Esophagus muscularis mucosa (tissue), 3 donors: ENCODE data around the gene DGKD.

Experiments used
- POLR2A ChIP-seq: fragments of 450-650 bp; IDR thresholded peaks from one replicate; pipeline ENCODE4 v1.6.1; 2017; ENCODE audit warnings: antibody characterized with exemption, moderate library complexity, mild to moderate bottlenecking, low read depth
- TF ChIP-seq, protein P1 (sequence below), 3 experiments: fragments of 200-600 bp in 2 of 3; fragments of 450-650 bp in 1 of 3; sonication (generic) in 2 of 3; IDR thresholded peaks; one replicate each; pipeline ENCODE4 v1.5.1; 2017 to 2019; ENCODE audit warnings: antibody characterized with exemption in 3 of 3, mild to moderate bottlenecking in 2 of 3, moderate library complexity in 1 of 3

DNA sequence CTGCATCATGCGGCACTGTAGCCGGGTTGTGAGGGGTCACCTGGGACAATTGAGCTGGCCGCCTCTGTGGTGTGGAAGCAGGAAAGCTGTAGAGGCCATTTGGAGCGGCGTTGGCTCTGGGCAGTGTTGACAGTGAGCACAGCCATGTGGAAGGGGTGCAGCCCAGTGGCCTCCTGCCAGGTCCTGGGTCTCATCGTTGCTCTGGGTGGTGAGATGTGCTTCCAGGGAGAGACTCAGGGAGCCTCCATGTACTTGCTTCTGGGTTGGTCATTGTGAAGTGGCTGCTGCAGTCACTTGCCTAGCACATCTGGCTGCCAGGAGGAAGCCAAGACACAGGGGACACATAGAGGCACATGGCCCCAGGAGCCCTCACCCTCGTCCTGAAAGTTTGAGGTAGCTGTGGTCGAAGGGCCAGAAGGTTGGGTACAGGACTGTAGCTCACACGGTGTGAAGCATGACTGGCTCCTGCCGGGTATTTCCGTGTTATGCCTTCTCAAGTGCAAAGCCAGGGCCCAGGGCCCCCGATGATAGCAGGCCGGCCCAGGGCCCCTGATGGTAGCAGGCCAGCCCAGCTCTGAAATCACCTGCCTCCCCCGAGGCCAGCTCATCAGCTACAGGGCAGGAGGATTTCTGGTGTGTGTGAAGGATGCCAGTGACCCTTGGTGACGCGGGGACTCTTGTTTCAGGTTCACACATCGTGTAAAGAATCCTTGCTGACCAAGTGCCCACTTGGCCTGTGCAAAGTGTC lies 82.6 kb downstream of the DGKD start:
- no peak for TF ChIP-seq POLR2A
- TF ChIP-seq, protein P1, sequence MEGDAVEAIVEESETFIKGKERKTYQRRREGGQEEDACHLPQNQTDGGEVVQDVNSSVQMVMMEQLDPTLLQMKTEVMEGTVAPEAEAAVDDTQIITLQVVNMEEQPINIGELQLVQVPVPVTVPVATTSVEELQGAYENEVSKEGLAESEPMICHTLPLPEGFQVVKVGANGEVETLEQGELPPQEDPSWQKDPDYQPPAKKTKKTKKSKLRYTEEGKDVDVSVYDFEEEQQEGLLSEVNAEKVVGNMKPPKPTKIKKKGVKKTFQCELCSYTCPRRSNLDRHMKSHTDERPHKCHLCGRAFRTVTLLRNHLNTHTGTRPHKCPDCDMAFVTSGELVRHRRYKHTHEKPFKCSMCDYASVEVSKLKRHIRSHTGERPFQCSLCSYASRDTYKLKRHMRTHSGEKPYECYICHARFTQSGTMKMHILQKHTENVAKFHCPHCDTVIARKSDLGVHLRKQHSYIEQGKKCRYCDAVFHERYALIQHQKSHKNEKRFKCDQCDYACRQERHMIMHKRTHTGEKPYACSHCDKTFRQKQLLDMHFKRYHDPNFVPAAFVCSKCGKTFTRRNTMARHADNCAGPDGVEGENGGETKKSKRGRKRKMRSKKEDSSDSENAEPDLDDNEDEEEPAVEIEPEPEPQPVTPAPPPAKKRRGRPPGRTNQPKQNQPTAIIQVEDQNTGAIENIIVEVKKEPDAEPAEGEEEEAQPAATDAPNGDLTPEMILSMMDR (IDR thresholded peaks at IDR 0.05) = no peak
